Right atrium auricular region (tissue), 2 donors: ENCODE measurements around the gene NRXN3. TPM values are rescaled to one million over a fixed set of nuclear protein-coding genes. Genes with fewer than 3 reads are reported as not detected.

Experiments used
- DNase-seq: peaks from one replicate; pipeline ENCODE4 v3.0.0-alpha.2; 2019; ENCODE audit warnings: low spot score
- H3K27ac ChIP-seq, 2 donors: fragments of 200-600 bp; sonication (generic); 1 replicate in 1 of 2; 2 replicates in 1 of 2; pipeline ENCODE4 v1.5.1; 2016 to 2019
- H3K27me3 ChIP-seq, 2 donors: fragments of 200-600 bp; sonication (generic); one replicate each; pipeline versions ENCODE4 v1.5.1 to v1.6.0; 2017 to 2019
- H3K36me3 ChIP-seq: fragments of 200-600 bp; sonication (generic); one replicate; pipeline ENCODE4 v1.5.1; 2016
- H3K4me1 ChIP-seq, 2 donors: fragments of 200-600 bp; sonication (generic); one replicate each; pipeline versions ENCODE4 v1.5.1 to v1.6.0; 2017 to 2019
- H3K4me3 ChIP-seq, 2 donors: fragments of 200-600 bp; sonication (generic); 1 replicate in 1 of 2; 2 replicates in 1 of 2; pipeline ENCODE4 v1.5.1; 2017 to 2019; ENCODE audit warnings: mild to moderate bottlenecking in 1 of 2, moderate library complexity in 1 of 2
- H3K9me3 ChIP-seq, 2 donors: fragments of 200-600 bp; sonication (generic); one replicate each; pipeline ENCODE4 v1.5.1; 2019
- total RNA-seq, 2 donors: library from RNA; depleted of rRNA; stranded (reverse); fragments of >200 nt; gene quantifications; one replicate each; pipeline ENCODE4 v1.1.0, GENCODE V29; 2016
- TF ChIP-seq, protein P1 (sequence below), 2 donors: fragments of 200-600 bp; sonication (generic); IDR thresholded peaks; one replicate each; pipeline ENCODE4 v1.5.1; 2019; ENCODE audit warnings: antibody characterized with exemption in 2 of 2

NRXN3 gene
- total RNA-seq, 2 donors from 2014 or later, result 2.0 to 2.3 TPM

DNA sequence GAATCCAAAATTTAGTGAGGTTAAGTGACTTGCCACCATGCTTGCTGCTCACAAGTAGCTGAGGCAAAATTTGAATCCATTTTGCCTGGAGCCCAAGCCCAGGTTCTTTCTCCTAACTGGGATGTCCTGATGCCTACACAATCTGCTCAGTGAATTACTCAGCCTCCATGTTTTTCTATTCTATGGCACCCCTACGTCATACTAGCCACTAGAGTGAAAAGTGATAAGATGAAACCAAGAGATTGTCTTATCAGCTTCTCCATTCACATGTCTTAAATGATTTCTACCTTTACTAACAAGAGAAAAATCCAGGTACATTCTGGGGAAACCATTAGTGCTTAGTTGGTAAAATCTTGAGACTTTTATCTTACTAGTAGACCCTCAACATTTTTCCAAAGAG, 1321.0 kb downstream of the NRXN3 start:
- no peak for DNase-seq
- no peaks in the 10 kb centered on the region for H3K36me3 ChIP-seq
- no peaks in the 10 kb centered on the region for H3K27me3 ChIP-seq
- no peak overlapping the region for H3K4me3 ChIP-seq
- H3K9me3 ChIP-seq, result no peaks in the 10 kb centered on the region
- TF ChIP-seq, protein P1, sequence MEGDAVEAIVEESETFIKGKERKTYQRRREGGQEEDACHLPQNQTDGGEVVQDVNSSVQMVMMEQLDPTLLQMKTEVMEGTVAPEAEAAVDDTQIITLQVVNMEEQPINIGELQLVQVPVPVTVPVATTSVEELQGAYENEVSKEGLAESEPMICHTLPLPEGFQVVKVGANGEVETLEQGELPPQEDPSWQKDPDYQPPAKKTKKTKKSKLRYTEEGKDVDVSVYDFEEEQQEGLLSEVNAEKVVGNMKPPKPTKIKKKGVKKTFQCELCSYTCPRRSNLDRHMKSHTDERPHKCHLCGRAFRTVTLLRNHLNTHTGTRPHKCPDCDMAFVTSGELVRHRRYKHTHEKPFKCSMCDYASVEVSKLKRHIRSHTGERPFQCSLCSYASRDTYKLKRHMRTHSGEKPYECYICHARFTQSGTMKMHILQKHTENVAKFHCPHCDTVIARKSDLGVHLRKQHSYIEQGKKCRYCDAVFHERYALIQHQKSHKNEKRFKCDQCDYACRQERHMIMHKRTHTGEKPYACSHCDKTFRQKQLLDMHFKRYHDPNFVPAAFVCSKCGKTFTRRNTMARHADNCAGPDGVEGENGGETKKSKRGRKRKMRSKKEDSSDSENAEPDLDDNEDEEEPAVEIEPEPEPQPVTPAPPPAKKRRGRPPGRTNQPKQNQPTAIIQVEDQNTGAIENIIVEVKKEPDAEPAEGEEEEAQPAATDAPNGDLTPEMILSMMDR (IDR thresholded peaks at IDR 0.05), result no peak
- no peak overlapping the region for H3K27ac ChIP-seq
- no peaks in the 10 kb centered on the region for H3K4me1 ChIP-seq

DNA sequence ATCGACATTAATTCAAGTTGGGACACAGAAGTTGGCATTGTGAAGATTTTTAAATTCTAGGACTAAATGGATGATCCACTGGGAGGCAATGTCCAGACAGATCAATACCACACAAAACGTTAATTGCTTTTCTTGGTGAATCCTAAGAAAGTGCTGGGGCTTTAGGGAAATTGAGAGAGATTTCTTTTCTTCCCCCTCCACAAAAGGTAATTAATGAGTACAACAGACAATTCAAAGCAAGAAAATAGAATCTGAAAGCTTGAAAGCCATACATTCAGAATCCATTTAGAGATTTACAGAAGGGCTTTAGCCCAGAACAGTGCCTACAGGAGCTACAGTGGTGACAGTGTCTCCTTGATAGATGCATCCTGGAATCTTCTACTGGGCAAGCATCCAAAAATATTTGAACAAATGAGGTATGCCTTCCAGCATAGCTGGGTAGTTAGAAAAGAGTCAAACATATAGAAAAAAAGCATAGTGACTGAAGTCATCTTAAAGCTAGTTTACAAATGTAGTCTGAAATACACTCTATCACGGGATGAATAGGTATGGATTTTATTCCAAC, 1323.0 kb downstream of the NRXN3 start:
- DNase-seq, result no peak
- H3K27me3 ChIP-seq, result no peaks in the 10 kb centered on the region
- no peak overlapping the region for H3K4me3 ChIP-seq
- no peaks in the 10 kb centered on the region for H3K4me1 ChIP-seq
- H3K9me3 ChIP-seq, result no peaks in the 10 kb centered on the region
- no peaks in the 10 kb centered on the region for H3K36me3 ChIP-seq
- TF ChIP-seq, protein P1 (IDR thresholded peaks at IDR 0.05), result no peak
- H3K27ac ChIP-seq, result no peak overlapping the region

DNA sequence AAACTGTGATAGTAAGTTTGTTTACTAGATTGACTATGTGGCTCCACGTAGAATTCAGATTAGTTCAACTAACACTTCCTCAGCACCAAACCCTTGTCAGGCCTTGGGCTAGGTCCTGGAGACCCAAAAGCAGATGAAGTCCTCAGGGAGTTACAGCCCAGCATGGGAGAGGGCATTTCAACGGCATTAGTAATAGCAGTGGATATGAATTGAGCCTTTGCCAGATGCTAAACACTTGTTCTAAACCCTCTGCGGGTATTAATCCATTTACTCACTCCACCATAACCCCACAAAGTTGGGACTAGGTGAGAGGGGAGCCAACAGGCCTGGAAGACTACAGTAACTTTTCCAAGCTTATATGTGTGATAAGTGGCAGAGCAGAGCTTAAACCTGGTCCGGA, 1326.5 kb downstream of the NRXN3 start:
- DNase-seq, result no peak

DNA sequence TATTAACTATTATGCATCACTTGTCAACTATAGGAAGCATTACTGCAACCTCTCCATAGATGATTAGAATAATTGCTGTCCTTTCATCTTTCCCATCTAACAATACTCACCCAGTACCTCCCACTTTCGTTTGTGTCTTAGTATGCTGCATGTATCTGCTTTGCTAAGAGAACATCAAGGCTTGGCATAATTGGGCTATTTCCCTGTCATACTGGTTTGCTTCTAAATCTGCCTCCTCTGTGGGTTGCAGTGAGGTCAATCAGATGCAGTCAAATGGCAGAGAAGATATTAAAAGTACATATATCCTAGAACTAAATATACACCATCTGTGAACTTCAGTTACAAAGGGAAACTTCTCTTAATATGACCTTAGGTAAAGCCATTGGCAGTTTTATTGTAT, 1330.3 kb downstream of the NRXN3 start:
- no peak overlapping the region for H3K27ac ChIP-seq
- TF ChIP-seq, protein P1 (IDR thresholded peaks at IDR 0.05), result no peak
- no peak for DNase-seq
- H3K9me3 ChIP-seq, result no peaks in the 10 kb centered on the region
- no peaks in the 10 kb centered on the region for H3K27me3 ChIP-seq
- no peak overlapping the region for H3K4me3 ChIP-seq
- no peaks in the 10 kb centered on the region for H3K4me1 ChIP-seq
- H3K36me3 ChIP-seq, result no peaks in the 10 kb centered on the region

More for the DNA sequence above, 1326.5 kb downstream of the NRXN3 start:
- no peak overlapping the region for H3K27ac ChIP-seq
- H3K4me3 ChIP-seq, result no peak overlapping the region
- no peaks in the 10 kb centered on the region for H3K4me1 ChIP-seq
- no peaks in the 10 kb centered on the region for H3K27me3 ChIP-seq
- TF ChIP-seq, protein P1 (IDR thresholded peaks at IDR 0.05), result no peak
- no peaks in the 10 kb centered on the region for H3K36me3 ChIP-seq
- H3K9me3 ChIP-seq, result no peaks in the 10 kb centered on the region

DNA sequence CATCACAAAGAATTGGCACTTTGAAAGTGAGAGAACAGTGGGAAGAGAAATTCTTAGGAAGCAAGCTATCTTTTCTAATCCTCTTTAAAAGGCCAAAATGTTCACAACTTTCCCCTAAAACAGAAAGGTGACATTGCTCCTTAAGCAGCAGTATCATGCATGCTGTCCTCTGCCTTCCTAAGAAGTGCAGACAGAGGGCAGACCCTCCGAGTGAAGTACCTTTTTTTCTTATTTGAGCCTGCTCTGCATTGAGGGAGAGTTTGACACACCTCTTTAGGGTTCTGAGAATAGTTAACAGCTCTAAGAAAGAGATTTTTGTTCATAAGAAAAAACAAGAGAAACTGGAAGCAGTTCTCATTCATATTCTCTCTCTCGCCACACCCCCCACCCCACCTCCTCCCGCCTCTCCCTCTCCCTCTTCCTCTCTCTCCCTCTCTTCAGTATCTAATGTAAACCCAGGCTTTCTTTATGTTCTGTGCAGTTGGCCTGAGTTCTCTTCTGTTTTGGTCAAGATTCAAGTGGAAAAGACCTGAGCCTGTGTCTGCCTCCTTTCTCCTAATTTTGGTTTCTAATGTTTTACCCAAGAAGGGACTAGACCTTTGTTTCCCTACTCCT, 1332.1 kb downstream of the NRXN3 start:
- Histone ChIP-seq H3K27me3 (no peaks in the 10 kb centered on the region), H3K4me1 (no peaks in the 10 kb centered on the region), H3K9me3 (no peaks in the 10 kb centered on the region), H3K36me3 (no peaks in the 10 kb centered on the region), H3K27ac (no peak overlapping the region), H3K4me3 (no peak overlapping the region)
- TF ChIP-seq, protein P1 (IDR thresholded peaks at IDR 0.05), result no peak
- no peak for DNase-seq

DNA sequence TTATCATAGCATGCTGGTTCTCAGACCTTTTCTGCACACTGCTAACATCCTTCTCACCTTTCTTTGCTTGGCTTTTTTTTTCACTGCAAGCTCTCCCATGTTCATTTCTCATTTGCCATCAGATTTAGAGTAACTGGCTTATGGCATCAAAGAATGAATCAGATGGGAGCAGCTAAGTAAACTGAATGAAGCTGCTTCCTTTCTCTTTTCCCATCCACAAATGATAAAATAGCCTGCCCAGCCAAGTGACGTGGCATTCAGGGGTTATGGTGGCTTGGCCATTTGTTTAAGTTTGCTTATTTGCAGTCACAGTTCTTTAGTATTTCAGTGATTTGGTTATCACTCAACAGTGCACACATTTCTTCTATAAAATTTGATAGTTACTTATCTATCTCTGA, 1332.6 kb downstream of the NRXN3 start:
- H3K9me3 ChIP-seq, result no peaks in the 10 kb centered on the region
- no peaks in the 10 kb centered on the region for H3K27me3 ChIP-seq
- DNase-seq, result no peak
- H3K27ac ChIP-seq, result no peak overlapping the region
- TF ChIP-seq, protein P1 (IDR thresholded peaks at IDR 0.05), result no peak
- H3K4me1 ChIP-seq, result no peaks in the 10 kb centered on the region
- no peaks in the 10 kb centered on the region for H3K36me3 ChIP-seq
- no peak overlapping the region for H3K4me3 ChIP-seq
